DND-41 (cell line): ENCODE data around the gene HLA-DRA.

Source experiments
- CTCF ChIP-seq: IDR thresholded peaks from 2 replicates; pipeline ENCODE4 v1.5.1; 2012; ENCODE audit warnings: borderline replicate concordance, low read length, moderate library complexity, mild to moderate bottlenecking; ENCODE audit not compliant: poor library complexity, severe bottlenecking; ENCODE audit errors: extremely low read depth
- EZH2 ChIP-seq: IDR thresholded peaks from 3 replicates; pipeline ENCODE4 v1.6.1; 2012; ENCODE audit warnings: borderline replicate concordance, low read depth, mild to moderate bottlenecking, moderate library complexity, low read length, inconsistent platforms; ENCODE audit not compliant: severe bottlenecking

GRCh38 chr6:32462609-32463008 lies 22.9 kb downstream of the HLA-DRA start:
- TF ChIP-seq EZH2: no peak
- no peak for TF ChIP-seq CTCF
